Ramos (cell line): Measurements from ENCODE around the gene KRTAP5-8.
"Not testable (repeated sequence)": the region's sequence is repeated elsewhere in the genome, so short reads cannot be mapped to it uniquely, and the experiment has no call there.

ENCODE experiments used
- in situ Hi-C: fragments of 300-500 bp; cut with MboI; formaldehyde crosslinking; loops from one replicate; pipeline ENCODE4 v1.14.3; 2022; ENCODE audit warnings: low sequenced_read_pairs; ENCODE audit not compliant: unreplicated experiment

Gene KRTAP5-8

DNA sequence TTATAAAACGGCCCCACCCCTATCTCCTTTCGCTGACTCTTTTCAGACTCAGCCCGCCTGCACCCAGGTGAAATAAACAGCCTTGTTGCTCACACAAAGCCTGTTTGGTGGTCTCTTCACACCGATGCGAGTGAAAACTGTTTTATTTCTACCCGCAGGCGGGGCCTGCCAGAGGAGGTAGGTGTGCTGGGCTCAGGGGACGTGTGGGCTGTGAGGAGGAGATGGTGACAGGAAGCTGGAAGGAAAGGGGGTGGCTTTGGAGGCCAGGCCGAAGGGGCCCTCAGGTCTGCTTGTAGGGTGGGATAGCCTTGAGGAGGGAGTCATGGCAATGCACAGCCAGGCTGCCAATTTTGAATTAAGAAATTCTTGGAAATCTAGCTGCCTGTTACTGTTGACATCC, 32.0 kb upstream of the KRTAP5-8 start:
- in situ Hi-C loops, result no loop called here

DNA sequence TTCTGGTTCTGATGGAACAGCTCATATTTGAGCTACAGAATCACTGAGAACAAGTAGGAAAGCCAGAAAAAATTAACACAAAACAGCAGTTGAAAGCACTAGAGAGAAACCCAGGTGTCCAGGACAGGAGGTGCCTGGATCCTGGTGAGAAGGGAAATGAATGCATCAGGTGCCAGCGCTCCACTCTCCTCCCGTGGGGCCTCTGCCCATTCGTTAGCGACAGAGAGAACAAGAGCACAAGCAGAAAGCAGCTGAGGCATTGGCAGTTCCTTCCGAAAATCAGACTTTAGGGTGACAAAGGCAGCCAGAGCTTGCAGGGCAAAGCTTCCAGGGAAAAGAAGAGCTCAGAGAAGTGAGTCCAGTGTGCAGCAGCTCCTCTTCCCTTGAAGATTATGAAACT, 30.7 kb upstream of the KRTAP5-8 start:
- in situ Hi-C loops, result no loop called here

DNA sequence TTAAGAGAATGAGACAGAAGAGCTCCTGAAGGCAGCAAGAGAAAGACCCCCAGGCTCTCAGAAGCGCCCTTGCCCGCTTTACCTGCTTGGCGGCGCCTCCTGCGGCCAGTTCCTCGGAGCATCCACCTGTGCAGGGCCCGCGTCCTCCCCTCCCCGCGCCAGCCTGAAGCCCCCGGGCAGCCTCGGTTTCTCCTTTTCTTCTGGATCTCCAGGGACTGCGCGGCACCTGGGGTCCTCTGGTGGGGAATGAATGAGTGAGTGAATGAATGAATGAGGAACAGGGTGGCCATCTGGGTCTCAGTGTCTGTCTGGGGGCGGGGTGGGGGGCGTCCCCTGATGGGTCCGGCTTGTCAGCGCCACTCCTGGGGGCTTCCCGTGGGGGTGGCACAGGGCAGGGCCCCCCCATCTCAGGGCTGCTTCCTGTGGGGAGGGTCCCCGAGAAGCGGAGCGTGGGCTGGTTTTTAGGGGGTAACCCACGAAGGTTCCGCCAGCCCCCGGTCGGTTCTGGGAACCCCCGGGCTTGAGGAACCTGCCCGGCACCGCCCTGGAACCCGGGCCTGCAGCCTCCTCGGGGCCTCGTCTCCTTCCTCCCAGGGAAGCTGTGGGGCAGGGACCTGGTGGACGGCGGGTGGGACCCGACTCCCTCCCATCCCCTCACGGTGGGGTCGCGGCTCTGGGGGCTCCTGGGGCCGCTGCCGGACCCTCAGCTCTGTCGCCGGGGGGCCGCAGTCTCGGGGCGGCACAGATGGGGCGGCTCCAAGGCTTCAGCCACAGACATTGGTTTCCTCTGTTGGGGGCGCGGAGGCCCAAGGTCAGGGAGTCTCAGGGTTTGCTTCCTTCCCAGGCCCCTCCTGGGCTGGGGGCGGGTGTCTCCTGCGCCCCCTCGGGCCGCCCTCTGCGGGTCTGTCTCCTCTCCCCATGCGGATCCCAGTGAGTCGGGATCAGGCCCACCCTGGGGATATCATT, 19.0 kb upstream of the KRTAP5-8 start:
- in situ Hi-C loops, result no loop called here

DNA sequence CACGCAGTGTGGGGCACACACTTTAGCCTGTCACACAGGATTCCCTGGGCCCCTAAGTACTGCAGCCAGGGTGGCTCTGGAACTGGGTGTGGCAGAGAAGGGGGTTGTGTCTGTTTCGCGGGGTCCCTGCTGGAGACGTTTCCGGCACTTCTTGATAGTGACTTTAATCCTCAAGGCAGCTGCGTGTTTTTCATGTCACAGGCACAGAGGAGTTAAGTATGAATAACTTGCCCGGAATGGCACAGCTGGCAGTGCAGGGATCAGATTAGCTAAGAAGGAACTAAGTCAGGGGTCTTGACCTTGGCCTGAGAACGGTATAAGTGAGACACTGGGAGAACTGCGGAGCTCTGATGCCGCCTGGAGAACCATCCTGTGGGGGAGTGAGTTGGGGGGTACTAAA, 18.3 kb upstream of the KRTAP5-8 start:
- in situ Hi-C loops, result no loop called here

DNA sequence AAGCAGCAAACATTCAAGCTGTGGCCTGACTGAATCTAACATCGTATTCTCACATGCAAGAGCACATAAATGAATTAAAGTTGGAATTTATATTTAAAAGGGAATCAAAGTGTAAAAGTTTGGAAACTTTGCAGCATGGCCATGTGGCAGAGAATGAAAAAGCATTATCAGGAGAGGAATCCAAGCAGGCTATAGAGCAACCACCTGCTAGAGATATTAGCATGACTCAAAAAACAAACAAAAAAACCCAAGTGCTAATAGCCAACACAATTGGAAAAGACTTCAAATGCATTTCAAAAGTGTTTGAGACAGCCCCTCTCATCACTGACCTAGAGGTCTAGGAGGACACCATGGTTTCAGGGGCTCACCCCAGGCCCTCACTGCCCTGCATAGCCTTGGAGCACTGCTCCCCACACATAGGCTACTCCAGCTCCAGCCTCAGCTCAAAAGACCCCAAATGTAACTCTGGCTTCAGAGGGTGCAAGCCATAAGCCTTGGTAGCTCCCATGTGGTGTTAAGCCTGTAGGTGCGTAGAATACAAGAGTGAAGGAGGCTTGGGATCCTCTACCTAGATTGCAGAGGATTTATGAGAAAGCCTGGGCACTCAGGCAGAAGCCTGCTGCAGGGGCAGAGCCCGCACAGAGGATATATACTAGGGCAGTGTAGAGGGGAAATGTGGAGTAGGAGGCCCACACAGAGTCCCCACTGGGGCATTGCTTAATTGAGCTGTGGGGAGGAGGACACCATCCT, 12.5 kb upstream of the KRTAP5-8 start:
- in situ Hi-C loops, result no loop called here

DNA sequence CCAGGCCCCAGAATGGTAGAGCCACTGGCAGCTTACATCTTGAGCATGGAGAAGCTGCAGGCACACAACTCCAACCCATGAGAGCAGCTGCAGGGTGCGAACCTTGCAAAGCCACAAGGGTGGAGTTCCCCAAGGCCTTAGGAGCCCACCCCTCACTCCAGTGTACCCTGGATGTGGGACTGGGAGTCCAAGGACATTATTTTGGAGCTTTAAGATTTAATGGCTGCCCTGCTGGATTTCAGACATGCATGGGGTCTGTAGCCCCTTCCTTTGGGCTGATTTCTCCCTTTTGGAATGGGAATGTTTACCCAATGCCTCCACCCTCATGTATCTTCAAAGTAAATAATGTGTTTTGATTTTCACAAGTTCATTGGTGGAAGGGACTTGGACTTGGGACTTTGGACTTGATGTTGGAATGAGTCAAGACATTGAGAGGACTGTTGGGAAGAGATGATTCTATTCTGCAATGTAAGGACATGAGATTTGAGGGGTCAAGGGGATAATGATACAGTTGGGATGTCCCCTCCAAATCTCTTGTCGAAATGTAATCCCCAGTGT, 11.8 kb upstream of the KRTAP5-8 start:
- in situ Hi-C loops, result no loop called here

DNA sequence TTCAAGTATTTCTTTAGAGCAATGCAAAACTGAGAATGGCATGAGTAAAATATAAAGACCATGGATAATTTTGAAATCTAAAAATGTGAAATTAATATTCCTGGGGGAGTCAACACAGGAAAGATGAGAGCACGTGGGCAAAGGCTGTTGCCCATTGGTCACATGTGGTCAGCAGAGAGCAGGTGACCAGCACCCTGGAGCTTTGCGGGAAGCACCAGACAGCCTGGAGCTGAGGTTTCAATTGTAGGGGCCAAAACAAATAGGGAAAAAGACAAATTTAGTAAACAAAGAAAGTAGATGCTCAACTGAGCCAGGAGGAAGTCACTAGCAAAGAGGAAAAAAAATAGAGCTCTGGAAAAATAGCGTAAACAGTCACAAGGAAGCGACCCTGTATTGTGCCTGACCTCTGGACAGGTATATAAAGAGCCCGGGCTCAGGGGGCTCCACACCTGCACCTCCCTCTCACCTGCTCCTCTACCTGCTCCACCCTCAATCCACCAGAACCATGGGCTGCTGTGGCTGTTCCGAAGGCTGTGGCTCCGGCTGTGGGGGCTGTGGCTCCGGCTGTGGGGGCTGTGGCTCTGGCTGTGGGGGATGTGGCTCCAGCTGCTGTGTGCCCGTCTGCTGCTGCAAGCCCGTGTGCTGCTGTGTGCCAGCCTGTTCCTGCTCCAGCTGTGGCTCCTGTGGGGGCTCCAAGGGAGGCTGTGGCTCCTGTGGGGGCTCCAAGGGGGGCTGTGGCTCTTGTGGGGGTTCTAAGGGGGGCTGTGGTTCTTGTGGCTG, 10.8 kb upstream of the KRTAP5-8 start, which contains the start of gene KRTAP5-7:
Gene KRTAP5-7 (plus strand): TSS at position 472 of the 780 bp plus-strand sequence. CDS start 34 bp downstream, at position 506.
- in situ Hi-C loops, result not testable (repeated sequence)

DNA sequence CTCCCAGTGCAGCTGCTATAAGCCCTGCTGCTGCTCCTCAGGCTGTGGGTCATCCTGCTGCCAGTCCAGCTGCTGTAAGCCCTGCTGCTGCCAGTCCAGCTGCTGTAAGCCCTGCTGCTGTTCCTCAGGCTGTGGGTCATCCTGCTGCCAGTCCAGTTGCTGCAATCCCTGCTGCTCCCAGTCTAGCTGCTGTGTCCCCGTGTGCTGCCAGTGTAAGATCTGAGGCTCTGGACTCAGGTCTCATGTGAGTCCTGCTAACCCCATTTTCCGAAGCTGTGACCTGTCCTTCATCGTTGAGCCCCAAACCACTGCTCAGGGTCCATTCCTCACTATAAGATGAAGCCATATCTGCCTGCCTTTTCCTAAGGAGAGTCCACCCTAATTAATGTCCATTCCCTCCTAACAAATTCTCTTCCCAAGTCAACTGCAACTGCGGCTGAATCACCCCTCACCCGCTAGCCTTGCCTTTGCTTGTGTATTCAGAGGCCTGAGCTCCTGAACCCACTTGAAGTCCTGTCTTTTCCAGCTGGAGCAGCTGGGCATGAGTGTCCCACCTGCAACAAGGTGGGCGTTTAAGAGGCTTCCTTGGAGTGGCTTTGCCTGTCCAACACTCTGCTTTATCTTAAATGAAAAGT, 10.1 kb upstream of the KRTAP5-8 start:
- in situ Hi-C loops, result no loop called here

DNA sequence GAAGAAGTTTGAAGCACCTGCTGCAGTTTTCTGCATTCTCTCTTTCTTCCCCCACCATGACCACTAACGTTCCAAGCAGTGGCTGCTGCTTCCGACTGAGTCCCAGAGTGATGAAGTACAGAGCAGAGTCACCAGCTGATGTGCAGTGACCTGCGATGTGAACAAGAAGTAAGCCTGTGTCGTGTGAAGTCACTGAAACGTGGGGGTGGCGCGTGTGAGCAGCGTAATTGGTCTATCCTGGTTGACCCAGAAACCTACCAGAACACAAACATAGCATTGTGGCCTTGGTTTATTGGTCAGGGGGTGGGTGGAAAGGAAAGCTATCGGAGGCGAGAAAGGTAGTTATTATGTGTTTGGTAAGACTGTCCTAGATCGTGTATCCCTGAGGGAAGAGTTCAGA, 7.2 kb upstream of the KRTAP5-8 start:
- in situ Hi-C loops, result no loop called here

DNA sequence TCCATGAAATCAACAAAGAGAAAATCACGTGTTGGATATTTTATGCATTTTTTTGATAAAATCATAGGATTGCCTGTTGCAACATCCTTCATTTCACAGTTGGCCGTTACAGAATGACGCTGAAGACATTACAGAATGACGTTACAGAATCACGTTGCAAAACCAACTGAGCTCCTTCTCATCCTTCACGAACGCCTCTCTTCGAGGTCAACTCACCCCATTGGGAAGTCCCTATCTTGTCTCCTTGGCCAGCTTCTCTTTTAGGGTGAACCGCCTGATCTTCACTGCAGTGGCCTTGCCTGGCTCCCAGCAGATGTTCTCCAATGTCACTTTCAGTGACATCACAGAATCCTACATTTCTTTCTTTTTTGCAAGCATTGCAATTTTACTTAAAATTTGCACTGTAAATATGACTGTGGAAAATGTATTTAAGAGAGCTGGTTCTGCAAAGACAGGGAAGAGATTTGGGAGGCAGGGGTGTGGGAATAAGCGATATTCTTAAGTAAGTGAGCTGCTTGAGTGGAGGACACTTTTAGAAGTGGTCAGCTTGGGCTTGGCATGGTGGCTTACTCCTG, 5.7 kb upstream of the KRTAP5-8 start:
- in situ Hi-C loops, result no loop called here

DNA sequence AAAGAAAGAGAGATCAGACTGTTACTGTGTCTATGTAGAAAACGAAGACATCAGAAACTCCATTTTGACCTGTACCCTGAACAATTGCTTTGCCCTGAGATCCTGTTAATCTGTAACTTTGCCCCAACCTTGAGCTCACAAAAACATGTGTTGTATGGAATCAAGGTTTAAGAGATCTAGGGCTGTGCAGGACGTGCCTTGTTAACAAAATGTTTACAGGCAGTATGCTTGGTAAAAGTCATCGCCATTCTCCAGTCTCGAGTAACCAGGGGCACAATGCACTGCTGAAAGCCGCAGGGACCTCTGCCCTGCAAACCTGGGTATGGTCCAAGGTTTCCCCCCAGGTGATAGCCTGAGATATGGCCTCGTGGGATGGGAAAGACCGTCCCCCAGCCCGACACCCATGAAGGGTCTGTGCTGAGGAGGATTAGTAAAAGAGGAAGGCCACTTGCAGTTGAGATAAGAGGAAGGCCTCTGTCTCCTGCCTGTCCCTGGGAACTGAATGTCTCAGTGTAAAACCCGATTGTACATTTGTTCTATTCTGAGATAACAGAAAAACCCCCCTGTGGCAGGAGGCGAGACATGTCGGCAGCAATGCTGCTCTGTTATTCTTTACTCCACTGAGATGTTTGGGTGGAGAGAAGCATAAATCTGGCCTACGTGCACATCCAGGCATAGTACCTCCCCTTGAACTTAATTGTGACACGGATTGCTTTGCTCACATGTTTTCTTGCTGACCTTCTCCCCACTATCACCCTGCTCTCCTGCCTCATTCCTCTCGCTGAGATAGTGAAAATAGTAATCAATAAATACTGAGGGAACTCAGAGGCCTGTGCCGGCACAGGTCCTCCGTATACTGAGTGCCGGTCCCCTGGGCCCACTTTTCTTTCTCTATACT, 2.9 kb upstream of the KRTAP5-8 start:
- in situ Hi-C loops, result not testable (repeated sequence)

DNA sequence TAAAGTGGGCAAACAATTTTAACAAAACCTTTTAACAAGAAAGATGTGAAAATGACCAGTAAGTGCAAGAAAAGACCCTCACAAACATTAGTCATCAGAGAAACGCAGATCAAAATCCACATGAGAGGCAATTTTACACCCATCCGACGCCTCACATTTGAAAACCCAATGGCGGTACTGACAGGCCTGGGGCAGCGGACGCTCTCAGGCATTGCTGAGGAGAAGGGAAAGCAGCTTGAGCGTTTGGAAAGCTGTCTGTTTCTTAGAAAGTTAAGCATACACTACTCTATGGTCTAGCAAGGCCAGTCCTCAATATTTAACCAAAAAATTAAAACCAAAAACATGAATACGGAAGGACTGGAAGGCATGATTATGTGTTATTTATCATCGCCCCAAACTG, 2.0 kb upstream of the KRTAP5-8 start:
- in situ Hi-C loops, result no loop called here

DNA sequence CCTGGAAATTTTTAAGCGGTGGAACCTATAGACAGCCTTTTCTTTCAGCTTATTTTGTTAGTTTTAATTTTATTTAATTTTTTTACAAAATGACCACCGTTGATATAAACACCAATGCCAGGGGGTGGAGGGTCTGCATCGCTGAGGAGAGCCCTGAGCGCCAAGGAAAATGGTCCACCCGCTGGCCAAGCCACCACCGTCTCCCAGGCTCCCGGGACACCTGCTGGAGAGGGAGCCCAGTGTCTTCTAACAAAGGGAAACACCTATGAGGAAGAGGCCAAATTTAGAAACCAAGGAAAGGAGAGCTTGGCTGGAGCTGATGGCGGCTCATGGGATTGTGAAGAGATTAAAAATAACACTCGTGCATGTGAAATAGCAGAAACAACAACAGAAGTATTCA, 288 bp upstream of the KRTAP5-8 start:
- in situ Hi-C loops, result no loop called here

DNA sequence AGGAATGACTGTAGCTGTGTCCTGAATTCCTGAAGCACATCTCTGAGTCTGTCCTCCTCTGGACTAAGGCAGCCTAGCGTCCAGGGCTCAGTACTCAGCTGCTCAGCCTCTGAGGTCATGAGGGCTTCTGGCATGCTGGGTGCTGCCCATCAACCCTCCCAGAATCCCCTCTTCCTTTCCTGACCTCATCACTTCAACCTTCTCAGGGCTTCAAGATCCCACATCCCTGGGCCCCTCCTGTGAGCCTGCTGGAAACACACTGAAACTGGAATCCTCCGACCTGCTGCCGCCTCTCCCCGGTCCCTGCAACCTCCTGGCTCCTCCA, 803 bp downstream of the KRTAP5-8 start:
- in situ Hi-C loops, result no loop called here

DNA sequence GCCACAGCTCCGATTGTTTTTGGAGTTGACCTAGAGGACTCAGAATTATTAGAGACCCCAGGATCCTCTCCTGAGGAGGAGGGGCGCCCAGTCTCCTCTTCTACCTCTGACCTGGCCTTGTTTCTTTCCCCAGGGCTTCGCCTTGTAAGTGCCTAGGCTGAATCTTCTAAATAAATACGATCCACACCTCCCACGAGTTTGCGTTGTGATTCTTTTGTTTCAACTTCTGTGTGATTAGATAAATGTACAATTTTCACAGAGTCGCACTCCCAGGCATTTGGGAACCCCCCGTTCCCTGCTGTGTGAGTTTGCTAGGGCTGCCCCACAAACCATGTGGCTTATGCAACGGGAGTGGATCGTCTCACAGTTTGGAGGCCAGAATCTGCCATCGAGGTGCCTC, 1.2 kb downstream of the KRTAP5-8 start:
- in situ Hi-C loops, result no loop called here

DNA sequence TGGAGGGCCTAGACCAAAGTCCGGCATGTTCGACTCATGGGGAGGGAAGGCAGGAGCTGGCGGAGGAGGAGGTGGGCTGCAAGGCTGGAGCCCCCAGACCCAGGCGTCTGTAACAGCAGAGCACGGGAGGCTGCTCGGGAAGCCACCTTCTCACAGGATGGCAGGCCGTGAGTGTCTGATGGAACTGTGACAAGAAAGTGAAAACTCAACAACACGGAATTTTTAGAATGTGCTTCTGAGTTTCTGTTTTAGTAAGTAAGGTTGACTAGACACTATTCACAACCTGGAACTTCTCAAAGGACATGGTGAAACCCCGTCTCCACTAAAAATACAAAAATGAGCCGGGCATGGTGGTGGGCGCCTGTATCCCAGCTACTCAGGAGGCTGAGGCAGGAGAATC, 2.1 kb downstream of the KRTAP5-8 start:
- in situ Hi-C loops, result not testable (repeated sequence)

DNA sequence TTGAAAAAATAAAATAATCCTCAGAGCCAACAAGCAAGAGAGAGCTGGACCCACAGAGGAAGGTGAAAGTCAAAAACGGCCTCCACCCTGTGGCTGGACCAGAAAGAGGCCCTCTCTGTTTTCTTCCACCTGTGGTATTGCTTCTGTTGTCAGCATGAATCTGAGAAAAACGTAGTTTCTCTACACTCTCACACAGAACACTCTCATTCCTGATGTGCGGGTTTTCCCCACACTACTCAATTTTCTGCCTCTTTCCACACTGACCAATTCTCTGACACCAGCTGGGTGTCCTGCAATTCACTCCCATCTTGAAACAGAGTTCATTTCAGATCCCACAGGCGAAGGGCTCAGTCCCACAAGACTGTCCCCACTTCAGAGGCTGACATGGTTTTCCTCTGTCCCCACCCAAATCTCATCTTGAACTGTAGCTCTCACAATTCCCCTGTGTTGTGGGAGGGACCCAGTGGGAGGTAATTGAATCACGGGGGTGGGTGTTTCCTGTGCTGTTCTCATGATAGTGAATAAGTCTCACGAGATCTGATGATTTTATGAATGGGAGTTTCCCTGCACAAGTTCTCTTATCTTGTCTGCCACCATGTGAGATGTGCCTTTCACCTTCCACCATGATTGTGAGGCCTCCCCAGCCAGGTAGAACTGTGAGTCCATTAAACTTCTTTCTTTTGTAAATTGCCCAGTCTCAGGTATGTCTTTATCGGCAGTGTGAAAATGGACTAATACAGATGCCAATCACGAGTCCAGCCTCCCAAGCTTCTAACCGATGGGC, 2.9 kb downstream of the KRTAP5-8 start:
- in situ Hi-C loops, result not testable (repeated sequence)

DNA sequence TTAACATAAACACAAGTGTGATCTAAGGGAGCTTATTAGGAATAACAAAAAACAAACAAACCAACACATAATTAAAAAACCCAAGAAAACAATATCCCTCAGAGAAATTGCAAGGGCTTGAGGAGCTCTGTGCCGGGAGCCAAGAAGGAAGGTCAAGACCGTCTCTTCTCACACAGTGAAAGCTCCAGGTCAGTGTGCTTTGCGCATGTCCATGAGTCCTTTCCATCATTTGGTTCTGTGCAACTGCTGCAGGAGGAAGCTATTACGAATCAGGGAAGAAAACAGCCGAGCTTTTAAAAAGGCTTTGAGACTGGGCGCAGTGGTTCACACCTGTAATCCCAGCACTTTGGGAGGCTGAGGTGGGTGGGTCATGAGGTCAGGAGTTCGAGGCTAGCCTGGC, 4.6 kb downstream of the KRTAP5-8 start:
- in situ Hi-C loops, result no loop called here
